ENCODE measurements around the gene GRID2. TPM values are rescaled to one million over a fixed set of nuclear protein-coding genes. Genes with fewer than 3 reads are reported as not detected.

GRID2 gene
- total RNA-seq, 1 donor from 2014 or later = not detected

- DNase-seq (ENCODE audit: extremely low read depth, low read depth, low spot score) = no peak
These were observed 1065.2 kb downstream of the GRID2 start for GRCh38 chr4:93368968-93369367.

- DNase-seq (ENCODE audit: extremely low read depth, low read depth, low spot score) = no peak
These were observed 1066.5 kb downstream of the GRID2 start for GRCh38 chr4:93370256-93370655.

GRCh38 chr4:93373893-93374860 lies 1070.4 kb downstream of the GRID2 start:
- no peak for DNase-seq (ENCODE audit: extremely low read depth, low read depth, low spot score)

GRCh38 chr4:93384241-93384640 lies 1080.5 kb downstream of the GRID2 start:
- DNase-seq (ENCODE audit: extremely low read depth, low read depth, low spot score) = no peak

GRCh38 chr4:93384887-93385286 lies 1081.1 kb downstream of the GRID2 start:
- no peak for DNase-seq (ENCODE audit: extremely low read depth, low read depth, low spot score)

GRCh38 chr4:93394545-93395081 lies 1090.8 kb downstream of the GRID2 start:
- no peak for DNase-seq (ENCODE audit: extremely low read depth, low read depth, low spot score)

GRCh38 chr4:93396272-93396671 lies 1092.5 kb downstream of the GRID2 start:
- DNase-seq (ENCODE audit: extremely low read depth, low read depth, low spot score) = peak; percentile 22

GRCh38 chr4:93403571-93403970 lies 1099.8 kb downstream of the GRID2 start:
- no peak for DNase-seq (ENCODE audit: extremely low read depth, low read depth, low spot score)

- no peak for DNase-seq (ENCODE audit: extremely low read depth, low read depth, low spot score)
These were observed 1103.9 kb downstream of the GRID2 start for GRCh38 chr4:93407493-93408275.

GRCh38 chr4:93409035-93409434 lies 1105.3 kb downstream of the GRID2 start:
- no peak for DNase-seq (ENCODE audit: extremely low read depth, low read depth, low spot score)

- DNase-seq (ENCODE audit: extremely low read depth, low read depth, low spot score) = no peak
These were observed 1110.3 kb downstream of the GRID2 start for GRCh38 chr4:93414041-93414550.

- no peak for DNase-seq (ENCODE audit: extremely low read depth, low read depth, low spot score)
These were observed 1112.8 kb downstream of the GRID2 start for GRCh38 chr4:93416344-93417128.

- no peak for DNase-seq (ENCODE audit: extremely low read depth, low read depth, low spot score)
These were observed 1127.6 kb downstream of the GRID2 start for GRCh38 chr4:93431371-93431770.

- DNase-seq (ENCODE audit: extremely low read depth, low read depth, low spot score) = no peak
These were observed 1130.1 kb downstream of the GRID2 start for GRCh38 chr4:93433840-93434239.

- DNase-seq (ENCODE audit: extremely low read depth, low read depth, low spot score) = no peak
These were observed 1132.3 kb downstream of the GRID2 start for GRCh38 chr4:93436000-93436626.

- DNase-seq (ENCODE audit: extremely low read depth, low read depth, low spot score) = no peak
These were observed 1134.2 kb downstream of the GRID2 start for GRCh38 chr4:93437991-93438390.

- DNase-seq (ENCODE audit: extremely low read depth, low read depth, low spot score) = no peak
These were observed 1141.1 kb downstream of the GRID2 start for GRCh38 chr4:93444860-93445259.

GRCh38 chr4:93446038-93446437 lies 1142.3 kb downstream of the GRID2 start:
- DNase-seq (ENCODE audit: extremely low read depth, low read depth, low spot score) = no peak

GRCh38 chr4:93448691-93449293 lies 1145.0 kb downstream of the GRID2 start:
- no peak for DNase-seq (ENCODE audit: extremely low read depth, low read depth, low spot score)
